ENCODE data around the gene HIVEP2. TPM values are rescaled to one million over a fixed set of nuclear protein-coding genes. Genes with fewer than 3 reads are reported as not detected.

The HIVEP2 gene
- polyA plus RNA-seq, 3 donors = 0.16 to 1.4 (median 0.64) TPM

- H3K4me1 Mint-ChIP-seq = peaks cover 11% of the 10 kb centered on the region
- H3K9me3 Mint-ChIP-seq = peaks cover 0 to 9% (median 0%) of the 10 kb centered on the region in 7 donors
- intact Hi-C loops (cut with micrococcal nuclease) = no loop called here
Measured at GRCh38 chr6:142823256-142823902, 121.6 kb downstream of the HIVEP2 start.

DNA sequence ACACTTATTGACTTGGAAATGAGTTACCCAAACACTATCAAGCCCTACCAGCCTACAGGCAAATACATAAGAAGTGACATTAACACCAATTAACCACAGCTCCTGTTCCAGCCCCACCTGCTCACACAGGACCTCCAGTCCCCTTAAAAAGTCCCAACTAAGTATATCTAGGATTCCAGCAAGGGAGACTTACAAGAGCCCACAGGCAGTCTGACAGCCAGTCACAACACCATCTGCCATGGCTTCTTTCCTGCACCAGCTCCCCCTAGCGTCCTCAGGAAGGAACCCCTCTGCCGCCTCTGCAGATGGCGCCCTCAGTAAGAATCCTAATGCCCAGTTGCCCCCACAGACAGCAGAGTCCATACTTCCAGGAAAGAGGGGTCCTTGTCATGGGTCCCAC, 122.1 kb downstream of the HIVEP2 start:
- Histone ChIP-seq H3K9me3 (replicated peaks in 1 of 2; ENCODE audit: control insufficient read depth in 1 of 2, insufficient read depth in 1 of 2, low read length in 2 of 2) (no peaks in the 10 kb centered on the region), H4K20me1 (ENCODE audit: insufficient read depth, low read length) (no peaks in the 10 kb centered on the region), H2AFZ (ENCODE audit: insufficient read depth, low read depth, low read length, poor library complexity, severe bottlenecking) (no peak overlapping the region), H3K9ac (ENCODE audit: insufficient read depth, low read length, poor library complexity, severe bottlenecking) (no peak overlapping the region), H3K4me2 (replicated peaks; ENCODE audit: extremely low read depth, low read length, poor library complexity, severe bottlenecking) (no peak overlapping the region), H3K27ac (ENCODE audit: low read depth in 1 of 2, low read length in 2 of 2) (no peak overlapping the region), H3K36me3 (replicated peaks in 1 of 2; ENCODE audit: control insufficient read depth in 1 of 2, insufficient read depth in 2 of 2, low read length in 2 of 2) (no peaks in the 10 kb centered on the region), H3K79me2 (ENCODE audit: insufficient read depth, low read length) (no peaks in the 10 kb centered on the region), H3K4me1 (ENCODE audit: control insufficient read depth in 1 of 2, insufficient read depth in 2 of 2, low read length in 2 of 2) (peaks cover 7 to 11% of the 10 kb centered on the region in 2 donors), H3K27me3 (ENCODE audit: control insufficient read depth in 2 of 2, insufficient read depth in 2 of 2, low read length in 2 of 2) (no peaks in the 10 kb centered on the region), H3K4me3 (replicated peaks in 1 of 3; ENCODE audit: low read depth in 2 of 3, low read length in 3 of 3) (no peak overlapping the region)
- intact Hi-C loops (cut with micrococcal nuclease) = no loop called here
- no peak for TF ChIP-seq CTCF (IDR thresholded peaks at IDR 0.05)
- Mint-ChIP-seq H3K4me1 (peaks cover 11% of the 10 kb centered on the region), H3K27ac (no peak overlapping the region), H3K27me3 (ENCODE audit: low read depth in 3 of 3) (no peaks in the 10 kb centered on the region), H3K9me3 (peaks cover 0 to 9% (median 0%) of the 10 kb centered on the region in 7 donors), H3K36me3 (peaks cover 0 to 2% of the 10 kb centered on the region in 2 donors), H3K4me3 (no peak overlapping the region)
- DNase-seq = peak in 1 of 3 donors; percentile 20
- 58% methylated on average over 2 of the region's 3 CpGs for WGBS (ENCODE audit: insufficient coverage)

More at GRCh38 chr6:142823256-142823902, 121.6 kb downstream of the HIVEP2 start:
- Histone ChIP-seq H3K27me3 (ENCODE audit: control insufficient read depth in 2 of 2, insufficient read depth in 2 of 2, low read length in 2 of 2) (no peaks in the 10 kb centered on the region), H4K20me1 (ENCODE audit: insufficient read depth, low read length) (no peaks in the 10 kb centered on the region), H3K79me2 (ENCODE audit: insufficient read depth, low read length) (no peaks in the 10 kb centered on the region), H3K9me3 (replicated peaks in 1 of 2; ENCODE audit: control insufficient read depth in 1 of 2, insufficient read depth in 1 of 2, low read length in 2 of 2) (no peaks in the 10 kb centered on the region), H3K4me3 (replicated peaks in 1 of 3; ENCODE audit: low read depth in 2 of 3, low read length in 3 of 3) (no peak overlapping the region), H3K4me2 (replicated peaks; ENCODE audit: extremely low read depth, low read length, poor library complexity, severe bottlenecking) (no peak overlapping the region), H3K9ac (ENCODE audit: insufficient read depth, low read length, poor library complexity, severe bottlenecking) (no peak overlapping the region), H3K4me1 (ENCODE audit: control insufficient read depth in 1 of 2, insufficient read depth in 2 of 2, low read length in 2 of 2) (peaks cover 7 to 11% of the 10 kb centered on the region in 2 donors), H2AFZ (ENCODE audit: insufficient read depth, low read depth, low read length, poor library complexity, severe bottlenecking) (no peak overlapping the region), H3K27ac (ENCODE audit: low read depth in 1 of 2, low read length in 2 of 2) (no peak overlapping the region), H3K36me3 (replicated peaks in 1 of 2; ENCODE audit: control insufficient read depth in 1 of 2, insufficient read depth in 2 of 2, low read length in 2 of 2) (no peaks in the 10 kb centered on the region)
- TF ChIP-seq CTCF (IDR thresholded peaks at IDR 0.05) = no peak
- Mint-ChIP-seq H3K36me3 (peaks cover 0 to 2% of the 10 kb centered on the region in 2 donors), H3K27ac (no peak overlapping the region), H3K4me3 (no peak overlapping the region), H3K27me3 (ENCODE audit: low read depth in 3 of 3) (no peaks in the 10 kb centered on the region)
- DNase-seq = no peak
- WGBS (ENCODE audit: insufficient coverage) = 96% methylated on average over 5 of the region's 10 CpGs
